Adipose tissue (tissue), 3 donors: ENCODE data around the gene TMEM176A. TPM values are rescaled to one million over a fixed set of nuclear protein-coding genes. Genes with fewer than 3 reads are reported as not detected.

Experiments
- polyA plus RNA-seq, 3 donors: library from polyadenylated mRNA; stranded (reverse); fragments of 200-250 nt; gene quantifications; one replicate each; pipeline ENCODE4 v1.2.3, GENCODE V29; 2013
- donor health status: healthy with polysubstance abuse.
- donor health status: Bipolar disorder and iron deficiency.
- donor health status: healthy.

Gene TMEM176A
- polyA plus RNA-seq, 3 donors = 5.8 to 60.4 (median 36.7) TPM

Other genes with a start within 250 kb of the TMEM176A start
- 10 to 100 TPM in 2 of 3 donors, 1 to 10 TPM in 1; 9.4 to 47.3 (median 31.1) TPM for gene GIMAP4, start 233.4 kb upstream of the TMEM176A start, polyA plus RNA-seq
- 10 to 100 TPM in 2 of 3 donors, 1 to 10 TPM in 1; 7.5 to 33.4 (median 23.2) TPM for gene GIMAP6, start 168.4 kb upstream of the TMEM176A start, polyA plus RNA-seq
- 1 to 10 TPM; 2.5 to 8.3 (median 5.9) TPM for gene GIMAP2, start 115.1 kb upstream of the TMEM176A start, polyA plus RNA-seq
- gene GIMAP1, start 84.2 kb upstream of the TMEM176A start, polyA plus RNA-seq = 10 to 100 TPM in 1 of 3 donors, 1 to 10 TPM in 2; 1.9 to 10.1 (median 6.9) TPM
- 10 to 100 TPM in 2 of 3 donors, 1 to 10 TPM in 1; 7.2 to 42.8 (median 40.2) TPM for gene GIMAP5, start 63.4 kb upstream of the TMEM176A start, polyA plus RNA-seq
- gene TMEM176B, start 405 bp upstream of the TMEM176A start, polyA plus RNA-seq = 10 to 100 TPM in 2 of 3 donors, 1 to 10 TPM in 1; 9.1 to 56.5 (median 43.7) TPM
- gene AOC1, start 51.7 kb downstream of the TMEM176A start, polyA plus RNA-seq = under 1 TPM in 2 of 3 donors, not detected in 1; 0.07 to 0.15 TPM
- gene KCNH2, start 177.6 kb downstream of the TMEM176A start, polyA plus RNA-seq = 1 to 10 TPM in 1 of 3 donors, under 1 TPM in 2; 0.19 to 3.4 (median 0.22) TPM
- 10 to 100 TPM in 2 of 3 donors, 1 to 10 TPM in 1; 4.1 to 36.9 (median 23.3) TPM for gene NOS3, start 190.2 kb downstream of the TMEM176A start, polyA plus RNA-seq
- 1 to 10 TPM in 1 of 3 donors, under 1 TPM in 2; 0.11 to 2.1 (median 0.37) TPM for gene ATG9B, start 223.7 kb downstream of the TMEM176A start, polyA plus RNA-seq
- 10 to 100 TPM; 11.2 to 24.0 (median 14.6) TPM for gene ABCB8, start 227.7 kb downstream of the TMEM176A start, polyA plus RNA-seq
- 1 to 10 TPM; 1.3 to 7.6 (median 2.8) TPM for gene ASIC3, start 247.8 kb downstream of the TMEM176A start, polyA plus RNA-seq